Raji (cell line): ENCODE results near the gene EYA3.

ENCODE experiments used
- POLR2A ChIP-seq: IDR thresholded peaks from 2 replicates; pipeline ENCODE4 v1.6.1; 2011; ENCODE audit warnings: low read depth, low read length, control low read depth; ENCODE audit not compliant: insufficient read depth

The EYA3 gene

DNA sequence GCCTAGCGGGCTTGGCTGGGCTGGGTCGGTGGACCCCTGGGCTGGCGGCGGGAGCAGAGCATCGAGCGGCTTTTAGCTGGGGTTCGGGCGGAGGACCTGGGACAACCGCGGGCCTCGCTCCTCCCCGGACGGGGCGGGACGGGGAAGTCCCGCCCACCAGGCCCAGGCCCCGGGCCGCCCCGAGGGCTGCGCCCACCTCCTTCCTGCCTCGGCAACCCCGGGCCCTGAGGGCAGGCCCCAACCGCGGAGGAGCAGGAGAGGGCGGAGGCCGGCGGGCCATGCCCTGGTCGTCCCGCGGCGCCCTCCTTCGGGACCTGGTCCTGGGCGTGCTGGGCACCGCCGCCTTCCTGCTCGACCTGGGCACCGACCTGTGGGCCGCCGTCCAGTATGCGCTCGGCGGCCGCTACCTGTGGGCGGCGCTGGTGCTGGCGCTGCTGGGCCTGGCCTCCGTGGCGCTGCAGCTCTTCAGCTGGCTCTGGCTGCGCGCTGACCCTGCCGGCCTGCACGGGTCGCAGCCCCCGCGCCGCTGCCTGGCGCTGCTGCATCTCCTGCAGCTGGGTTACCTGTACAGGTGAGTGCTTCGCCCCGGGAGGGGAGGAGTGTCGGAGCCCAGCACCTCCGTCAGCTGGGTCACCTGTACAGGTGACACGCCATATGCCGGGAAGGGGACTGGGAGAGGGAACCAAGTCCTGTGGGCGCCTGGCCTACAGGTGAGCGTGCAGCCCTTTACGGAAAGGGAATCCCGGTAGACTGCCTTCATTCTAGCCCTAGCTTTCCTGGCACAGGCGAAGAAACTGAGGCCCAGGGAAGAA lies 128.4 kb downstream of the EYA3 start, which contains the start of gene XKR8:
Gene XKR8, plus strand, starts transcription at position 182 of the 812 bp plus-strand sequence. Its CDS starts 97 bp downstream, at position 279.
- TF ChIP-seq POLR2A = peak; percentile 33

DNA sequence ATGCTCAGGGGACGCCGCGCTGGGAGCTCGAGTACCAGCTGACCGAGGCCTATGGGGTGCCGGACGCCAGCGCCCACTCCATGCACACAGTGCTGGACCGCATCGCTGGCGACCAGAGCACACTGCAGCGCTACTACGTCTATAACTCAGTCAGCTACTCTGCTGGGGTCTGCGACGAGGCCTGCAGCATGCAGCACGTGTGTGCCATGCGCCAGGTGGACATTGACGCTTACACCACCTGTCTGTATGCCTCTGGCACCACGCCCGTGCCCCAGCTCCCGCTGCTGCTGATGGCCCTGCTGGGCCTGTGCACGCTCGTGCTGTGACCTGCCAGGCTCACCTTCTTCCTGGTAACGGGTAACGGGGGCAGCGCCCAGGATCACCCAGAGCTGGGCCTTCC lies 129.9 kb downstream of the EYA3 start:
- no peak for TF ChIP-seq POLR2A

DNA sequence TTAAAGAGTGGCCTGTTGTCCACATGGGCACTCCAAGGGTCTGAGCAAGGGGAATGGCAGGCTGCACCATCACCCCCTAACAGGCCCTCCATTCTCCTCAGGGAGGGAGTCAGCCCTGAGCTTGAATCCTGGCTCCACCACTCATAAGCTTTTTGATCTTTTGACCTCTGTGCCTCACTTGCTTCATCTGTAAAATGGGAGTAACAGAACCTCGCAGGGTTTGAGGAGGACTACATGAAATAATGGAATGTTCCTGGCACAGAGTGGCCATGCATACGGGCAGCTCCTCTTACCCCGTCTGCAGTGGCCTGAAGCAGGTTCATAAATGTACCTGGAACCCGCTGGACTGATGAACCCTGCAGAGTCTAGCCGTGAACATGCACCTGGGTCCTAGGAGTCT lies 130.8 kb downstream of the EYA3 start:
- TF ChIP-seq POLR2A = no peak

DNA sequence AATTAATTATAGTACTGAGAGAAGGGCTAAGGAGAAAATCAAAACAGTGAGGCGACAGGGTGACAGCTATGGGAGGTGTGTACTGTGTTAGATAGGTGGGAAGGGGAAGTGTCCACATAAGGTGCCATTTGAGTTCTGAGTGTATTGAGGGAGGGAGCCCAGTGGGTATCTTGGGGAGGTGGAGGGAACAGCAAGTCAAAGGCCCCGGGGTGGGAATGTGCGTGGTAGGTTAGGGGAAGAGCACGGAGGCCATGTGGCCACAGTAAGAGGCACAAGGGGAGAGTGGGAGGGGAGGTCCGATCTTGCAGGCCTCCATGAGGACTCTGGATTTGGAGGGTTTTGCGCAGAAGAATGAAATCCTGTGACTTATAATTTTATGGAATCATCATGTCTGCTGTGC lies 131.6 kb downstream of the EYA3 start:
- TF ChIP-seq POLR2A = no peak

DNA sequence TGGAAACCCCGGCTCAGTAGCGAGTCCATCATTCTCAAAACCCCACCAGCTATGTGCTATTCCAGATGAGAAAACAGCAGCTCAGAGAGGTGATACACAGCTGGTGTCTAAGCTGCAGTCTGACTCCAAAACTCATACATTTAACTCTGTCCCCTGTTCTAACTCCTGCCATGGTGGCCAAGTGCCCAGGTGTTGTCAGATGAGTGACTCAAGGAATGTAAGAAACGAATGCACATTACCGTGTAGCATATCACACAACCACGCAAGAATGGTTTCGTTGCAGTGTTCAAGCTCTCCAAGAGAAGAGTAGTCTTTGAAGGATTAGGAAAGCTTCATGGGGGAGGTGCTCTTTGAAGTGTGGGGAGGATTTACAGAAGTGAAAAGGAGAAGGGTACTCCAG lies 133.3 kb downstream of the EYA3 start:
- TF ChIP-seq POLR2A = no peak

DNA sequence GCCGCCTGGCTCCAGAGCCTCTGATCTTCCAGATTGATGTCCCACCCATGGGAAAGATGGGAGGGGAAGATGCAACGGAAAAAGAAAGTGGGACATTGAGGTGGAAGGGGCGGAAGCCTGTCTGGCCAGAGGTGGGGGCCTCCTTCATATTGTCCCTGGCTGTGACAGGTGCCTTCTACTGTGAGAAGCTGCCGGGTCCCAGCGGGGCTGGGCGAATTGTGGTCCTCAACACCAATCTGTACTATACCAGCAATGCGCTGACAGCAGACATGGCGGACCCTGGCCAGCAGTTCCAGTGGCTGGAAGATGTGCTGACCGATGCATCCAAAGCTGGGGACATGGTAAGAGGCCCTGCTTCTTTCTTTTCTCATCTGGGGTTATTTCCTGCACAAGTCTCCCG lies 134.2 kb downstream of the EYA3 start:
- TF ChIP-seq POLR2A = no peak

DNA sequence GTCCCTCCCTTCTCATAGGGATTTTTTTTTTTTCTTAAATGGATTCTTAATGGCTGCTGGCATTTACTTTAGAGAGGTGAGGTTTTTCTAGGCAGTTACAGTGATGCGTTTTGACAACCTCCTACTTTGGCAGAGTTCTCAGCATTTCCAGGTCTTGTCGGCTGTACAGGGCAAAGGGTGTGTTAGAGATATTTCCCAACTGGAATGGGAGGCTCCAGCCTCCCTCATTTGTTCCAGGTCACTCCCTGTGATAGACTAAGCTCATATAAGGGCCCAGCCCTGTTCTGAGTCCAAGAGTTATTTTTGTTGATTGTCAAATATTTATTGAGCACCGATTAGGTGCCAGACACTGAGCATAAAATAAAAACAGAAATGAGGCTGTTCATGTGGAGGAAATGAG lies 136.3 kb downstream of the EYA3 start:
- TF ChIP-seq POLR2A = no peak

DNA sequence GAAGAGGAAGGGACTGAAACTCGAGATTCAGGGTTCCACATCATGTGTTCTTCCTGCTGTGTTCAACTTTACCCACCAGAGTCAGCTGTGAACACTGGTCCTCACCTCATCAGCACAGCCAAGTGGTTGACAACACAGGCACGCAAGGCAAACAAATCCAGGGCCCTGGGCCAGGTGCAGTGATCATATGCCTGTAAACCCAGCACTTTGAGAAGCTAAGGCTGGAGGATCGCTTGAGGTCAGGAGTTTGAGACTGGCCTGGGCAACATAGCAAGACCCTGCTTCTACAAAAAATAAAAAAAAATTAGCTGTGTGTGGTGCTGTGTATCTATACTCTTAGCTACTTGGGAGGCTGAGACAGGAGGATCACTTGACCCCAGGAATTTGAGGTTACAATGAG lies 137.0 kb downstream of the EYA3 start:
- TF ChIP-seq POLR2A = no peak

DNA sequence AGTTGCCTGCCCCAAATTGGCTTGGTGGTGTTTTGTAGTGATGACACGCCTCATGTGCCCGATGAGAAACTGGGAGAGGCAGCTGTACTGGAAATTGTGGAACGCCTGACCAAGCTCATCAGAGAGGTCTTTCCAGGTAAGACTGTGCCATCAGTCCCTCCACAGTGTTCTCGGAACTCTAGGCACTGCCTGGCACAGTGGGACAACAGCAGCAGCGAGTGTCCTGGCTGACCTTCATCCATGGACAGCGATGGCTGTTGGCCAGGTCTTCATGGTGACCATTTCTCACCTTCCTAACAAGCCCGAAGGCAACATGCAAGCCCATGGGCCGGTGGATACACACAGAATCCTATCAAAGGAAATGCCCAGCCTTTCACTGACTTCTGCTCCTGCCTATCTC lies 139.4 kb downstream of the EYA3 start:
- TF ChIP-seq POLR2A = no peak

DNA sequence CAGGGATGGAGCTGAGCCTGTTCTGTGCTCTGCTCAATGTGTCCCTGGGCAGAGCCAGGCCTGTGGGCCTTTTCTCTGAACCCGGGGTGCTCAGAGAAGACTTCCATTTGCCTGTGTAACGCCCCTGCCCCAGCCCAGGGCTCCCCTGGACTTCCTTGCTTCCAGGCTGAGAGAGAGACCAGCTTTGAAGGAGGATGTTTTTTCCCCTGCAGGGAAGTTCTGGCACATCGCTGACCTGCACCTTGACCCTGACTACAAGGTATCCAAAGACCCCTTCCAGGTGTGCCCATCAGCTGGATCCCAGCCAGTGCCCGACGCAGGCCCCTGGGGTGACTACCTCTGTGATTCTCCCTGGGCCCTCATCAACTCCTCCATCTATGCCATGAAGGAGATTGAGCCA lies 143.4 kb downstream of the EYA3 start:
- no peak for TF ChIP-seq POLR2A

DNA sequence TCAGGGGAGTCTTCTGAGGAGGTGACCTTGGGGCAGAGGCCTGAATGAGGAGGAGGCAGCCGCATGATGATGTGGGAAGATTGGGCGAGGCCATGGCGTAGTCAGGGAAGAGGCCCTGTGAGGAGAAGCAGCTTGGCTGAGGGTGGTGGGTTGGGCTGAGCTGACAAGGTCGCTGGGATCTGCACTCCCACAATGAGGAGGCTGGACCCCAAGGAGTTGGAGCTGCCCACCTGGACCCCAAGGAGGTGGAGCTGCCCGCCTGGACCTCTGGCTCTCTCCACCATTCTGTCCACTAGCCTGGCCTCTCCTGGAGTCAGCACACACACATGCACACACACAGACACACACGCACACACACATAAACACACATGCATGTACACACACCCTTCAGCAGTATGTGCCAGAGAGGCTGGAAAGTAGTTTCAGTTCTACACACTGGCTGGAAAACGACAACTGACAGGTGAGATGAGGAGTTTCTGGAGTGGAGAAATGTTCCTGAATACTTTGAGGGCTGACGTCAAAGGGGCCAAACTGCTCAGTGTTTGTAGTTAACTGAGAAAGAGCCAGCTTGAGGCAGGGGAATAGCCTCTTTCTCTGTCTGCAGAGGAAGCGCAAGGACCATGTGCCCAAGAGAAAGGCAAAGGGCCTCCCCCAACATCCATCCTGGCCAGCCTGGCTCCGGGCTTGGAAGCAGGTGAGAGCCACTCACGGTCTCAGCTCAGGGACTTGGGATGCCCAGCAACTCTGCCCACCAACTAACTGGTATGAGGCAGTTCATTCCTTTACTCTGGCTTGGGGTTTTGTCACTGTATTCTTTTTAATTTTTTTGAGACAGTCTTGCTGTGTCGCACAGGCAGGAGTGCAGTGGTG lies 146.5 kb downstream of the EYA3 start:
- no peak for TF ChIP-seq POLR2A

DNA sequence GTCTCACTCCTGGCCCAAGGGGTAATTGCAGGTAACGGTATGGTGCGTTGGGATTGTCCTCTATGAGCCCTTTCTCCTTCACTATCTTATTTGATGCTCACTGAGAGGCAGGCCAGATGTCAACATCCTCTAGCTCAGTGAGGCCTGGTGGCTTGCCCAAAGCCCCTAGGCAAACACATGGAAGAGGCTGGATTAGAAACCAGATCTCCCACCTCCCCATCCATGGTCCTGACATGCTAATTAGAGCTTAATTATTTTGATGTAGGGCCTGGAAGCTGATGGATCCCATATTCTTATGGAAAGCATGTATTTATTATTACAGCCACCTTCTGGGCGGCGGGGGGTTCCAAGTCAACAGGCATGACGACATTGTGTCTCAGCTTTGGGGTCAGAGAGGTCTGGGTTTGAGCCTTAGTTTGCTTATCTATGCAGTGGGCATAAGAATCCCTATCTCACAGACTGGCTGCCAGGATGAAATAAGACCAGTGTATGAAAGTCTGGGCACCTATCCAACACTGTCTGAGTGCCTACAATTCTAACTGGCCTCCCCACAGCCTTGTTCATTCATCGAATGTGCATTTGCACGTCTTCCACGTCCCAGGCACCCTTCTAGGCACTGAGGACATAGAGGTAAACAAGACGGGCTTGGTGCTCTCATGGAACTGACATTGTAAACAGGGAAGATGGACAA lies 147.4 kb downstream of the EYA3 start:
- no peak for TF ChIP-seq POLR2A

DNA sequence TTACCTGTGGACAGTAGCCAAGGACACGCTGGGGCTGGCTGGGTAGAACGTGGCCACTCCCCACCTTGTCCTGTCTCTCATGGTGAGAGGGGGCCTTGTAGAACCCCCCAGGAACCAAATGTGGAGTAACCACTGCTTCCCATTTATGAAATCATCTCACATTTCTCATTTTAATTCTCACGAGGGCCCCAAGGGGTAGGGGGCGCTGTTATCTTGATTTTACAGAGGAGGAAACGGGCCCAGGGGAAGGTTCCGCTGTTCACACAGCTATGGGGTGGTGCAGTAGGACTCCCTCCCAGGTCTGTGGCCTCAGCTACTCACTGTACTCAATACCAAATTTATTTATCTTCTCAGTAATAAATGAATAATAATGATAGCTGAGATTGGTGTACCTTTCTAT lies 148.1 kb downstream of the EYA3 start:
- no peak for TF ChIP-seq POLR2A

DNA sequence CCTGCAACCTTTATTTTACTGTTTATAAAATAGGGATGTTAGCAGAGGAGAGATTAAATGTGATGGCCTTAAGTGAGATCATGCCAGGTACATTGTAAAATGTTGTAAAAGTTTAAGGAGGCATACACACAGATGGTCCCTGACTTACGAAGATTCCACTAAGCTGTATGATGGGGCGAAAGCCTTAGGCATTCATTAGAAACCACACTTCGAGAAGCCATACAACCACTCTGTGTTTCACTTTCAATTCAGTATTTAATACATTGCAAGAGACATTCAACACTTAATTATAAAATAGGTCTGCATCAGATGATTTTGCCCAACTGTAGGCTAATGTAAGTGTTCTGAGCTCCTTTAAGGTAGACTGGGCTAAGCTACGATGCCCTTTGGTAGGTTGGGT lies 149.9 kb downstream of the EYA3 start:
- no peak for TF ChIP-seq POLR2A

DNA sequence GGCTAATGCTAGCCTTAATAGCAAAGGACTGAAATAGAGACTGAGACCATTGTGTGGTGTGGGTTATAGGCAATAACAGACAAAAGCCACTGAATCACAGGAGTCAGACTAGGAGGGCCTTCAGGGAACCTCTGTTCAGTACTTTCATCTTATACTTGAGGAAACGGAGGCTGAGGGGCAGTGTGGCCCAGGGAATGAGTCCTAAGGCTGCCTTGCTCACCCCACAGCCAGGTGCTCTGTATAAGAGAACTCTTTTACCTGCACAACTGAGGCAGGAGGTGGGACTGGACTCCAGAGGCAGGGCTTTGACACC lies 150.9 kb downstream of the EYA3 start:
- no peak for TF ChIP-seq POLR2A

DNA sequence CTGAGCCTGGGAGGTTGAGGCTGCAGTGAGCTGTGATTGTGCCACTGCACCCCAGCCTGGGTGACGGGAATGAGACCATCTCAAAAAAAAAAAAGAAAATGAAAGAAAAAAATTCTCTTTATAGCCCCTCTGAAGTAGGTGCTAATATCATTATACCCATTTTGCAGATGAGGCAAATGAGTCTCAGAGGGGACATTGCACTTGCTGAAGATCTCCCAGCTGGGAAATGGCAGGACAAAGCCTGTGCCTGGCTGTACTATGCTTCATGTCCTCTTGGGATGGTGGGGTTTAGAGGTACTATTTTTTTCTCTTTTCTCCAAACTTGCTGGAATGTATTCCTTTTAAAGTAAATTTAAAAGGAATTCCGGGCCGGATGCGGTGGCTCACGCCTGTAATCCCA lies 152.0 kb downstream of the EYA3 start:
- no peak for TF ChIP-seq POLR2A

DNA sequence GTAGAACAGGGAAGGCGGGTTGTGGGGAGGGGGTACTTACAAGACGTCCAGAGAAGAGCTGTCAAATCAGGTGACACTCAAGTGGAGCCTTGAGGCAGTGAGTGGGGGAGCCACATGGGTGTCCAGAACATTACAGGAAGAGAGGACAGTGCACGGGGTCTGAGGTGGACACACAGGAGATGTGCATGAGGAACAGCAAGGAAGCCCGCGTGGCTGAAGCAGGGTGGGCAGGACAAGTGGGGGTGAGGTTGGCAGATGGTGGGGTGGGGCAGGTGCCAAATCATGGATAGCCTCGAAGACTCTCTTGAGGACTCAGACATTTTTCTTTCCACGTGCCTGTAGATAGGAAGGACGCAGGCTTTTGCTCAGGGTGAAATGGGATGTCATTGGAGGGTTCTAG lies 152.7 kb downstream of the EYA3 start:
- TF ChIP-seq POLR2A = no peak
